ENCODE measurements around the gene ELMO1. TPM values are rescaled to one million over a fixed set of nuclear protein-coding genes. Genes with fewer than 3 reads are reported as not detected.

Gene ELMO1
- total RNA-seq, 1 donor from 2014 or later = 119 TPM

GRCh38 chr7:36943591-36944435 lies 504.9 kb downstream of the ELMO1 start:
- Mint-ChIP-seq H3K27me3 (ENCODE audit: insufficient read depth) (no peaks in the 10 kb centered on the region), H3K36me3 (ENCODE audit: low read depth) (peaks cover 61% of the 10 kb centered on the region), H3K9me3 (peaks cover 56% of the 10 kb centered on the region), H3K27ac (peak overlapping the region; percentile 70), H3K4me3 (peak overlapping the region; percentile 25), H3K4me1 (ENCODE audit: low read depth) (peaks cover 38% of the 10 kb centered on the region)
- intact Hi-C loops (cut with micrococcal nuclease) = no loop called here
- no peak for DNase-seq (ENCODE audit: low spot score)

DNA sequence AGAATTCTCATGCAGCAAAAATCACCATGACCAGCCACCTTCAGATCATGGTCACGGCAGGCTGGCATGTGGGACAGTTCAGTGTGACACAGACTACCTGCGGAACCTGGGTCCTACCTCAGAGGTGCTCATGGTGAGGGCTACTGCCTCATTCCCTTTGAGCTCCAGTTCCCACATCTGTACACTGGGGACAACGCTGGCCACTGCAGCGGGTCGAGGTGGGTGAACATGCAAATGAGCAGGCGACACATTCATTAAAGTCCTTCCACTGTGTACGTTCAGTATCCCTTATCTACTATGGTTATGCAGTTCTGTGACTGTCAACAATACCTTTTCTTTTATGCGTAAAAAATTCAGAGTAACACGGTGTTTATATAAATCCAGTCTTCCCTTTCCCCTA lies 505.7 kb downstream of the ELMO1 start:
- intact Hi-C loops (cut with micrococcal nuclease) = no loop called here
- H3K4me1 Mint-ChIP-seq (ENCODE audit: low read depth) = peaks cover 46% of the 10 kb centered on the region
- peaks cover 61% of the 10 kb centered on the region for H3K36me3 Mint-ChIP-seq (ENCODE audit: low read depth)
- no peaks in the 10 kb centered on the region for H3K27me3 Mint-ChIP-seq (ENCODE audit: insufficient read depth)
- no peak overlapping the region for H3K4me3 Mint-ChIP-seq
- DNase-seq (ENCODE audit: low spot score) = no peak
- H3K9me3 Mint-ChIP-seq = peaks cover 65% of the 10 kb centered on the region
- H3K27ac Mint-ChIP-seq = no peak overlapping the region

- peaks cover 65% of the 10 kb centered on the region for H3K9me3 Mint-ChIP-seq
- H3K27ac Mint-ChIP-seq = no peak overlapping the region
- intact Hi-C loops (cut with micrococcal nuclease) = no loop called here
- H3K27me3 Mint-ChIP-seq (ENCODE audit: insufficient read depth) = no peaks in the 10 kb centered on the region
- no peak for DNase-seq (ENCODE audit: low spot score)
- H3K4me1 Mint-ChIP-seq (ENCODE audit: low read depth) = peaks cover 47% of the 10 kb centered on the region
- peaks cover 62% of the 10 kb centered on the region for H3K36me3 Mint-ChIP-seq (ENCODE audit: low read depth)
- H3K4me3 Mint-ChIP-seq = no peak overlapping the region
These were observed 506.1 kb downstream of the ELMO1 start for GRCh38 chr7:36942541-36942940.

- intact Hi-C loops (cut with micrococcal nuclease) = no loop called here
- Mint-ChIP-seq H3K9me3 (peaks cover 67% of the 10 kb centered on the region), H3K27ac (no peak overlapping the region), H3K36me3 (ENCODE audit: low read depth) (peaks cover 60% of the 10 kb centered on the region), H3K27me3 (ENCODE audit: insufficient read depth) (no peaks in the 10 kb centered on the region), H3K4me3 (no peak overlapping the region), H3K4me1 (ENCODE audit: low read depth) (peaks cover 52% of the 10 kb centered on the region)
- no peak for DNase-seq (ENCODE audit: low spot score)
These were observed 506.6 kb downstream of the ELMO1 start for GRCh38 chr7:36942025-36942424.

GRCh38 chr7:36941359-36941758 lies 507.3 kb downstream of the ELMO1 start:
- intact Hi-C loops (cut with micrococcal nuclease) = no loop called here
- no peaks in the 10 kb centered on the region for H3K27me3 Mint-ChIP-seq (ENCODE audit: insufficient read depth)
- peaks cover 59% of the 10 kb centered on the region for H3K4me1 Mint-ChIP-seq (ENCODE audit: low read depth)
- no peak overlapping the region for H3K27ac Mint-ChIP-seq
- no peak overlapping the region for H3K4me3 Mint-ChIP-seq
- H3K9me3 Mint-ChIP-seq = peaks cover 68% of the 10 kb centered on the region
- no peak for DNase-seq (ENCODE audit: low spot score)
- H3K36me3 Mint-ChIP-seq (ENCODE audit: low read depth) = peaks cover 63% of the 10 kb centered on the region

DNA sequence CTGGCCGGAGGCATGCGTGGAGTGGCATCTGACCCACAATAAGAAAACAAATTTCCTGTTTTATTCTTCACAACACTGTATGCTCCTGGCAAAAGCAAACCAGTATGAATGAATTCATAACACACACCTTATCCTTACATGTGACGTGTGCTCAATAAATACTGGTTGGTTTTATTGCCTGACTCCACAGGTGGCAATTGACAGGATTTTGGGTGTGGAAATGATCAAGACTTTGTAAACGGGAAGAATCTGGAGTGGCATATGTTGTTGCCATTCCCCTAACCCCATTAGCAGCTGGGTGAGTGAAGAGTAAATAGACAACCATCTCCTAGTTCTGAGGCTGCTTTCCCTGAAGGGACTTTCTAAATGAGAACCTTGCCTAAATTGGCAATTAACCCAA lies 508.8 kb downstream of the ELMO1 start:
- Mint-ChIP-seq H3K27me3 (ENCODE audit: insufficient read depth) (no peaks in the 10 kb centered on the region), H3K4me1 (ENCODE audit: low read depth) (peaks cover 61% of the 10 kb centered on the region), H3K36me3 (ENCODE audit: low read depth) (peaks cover 72% of the 10 kb centered on the region), H3K4me3 (no peak overlapping the region), H3K27ac (no peak overlapping the region), H3K9me3 (peaks cover 81% of the 10 kb centered on the region)
- no peak for DNase-seq (ENCODE audit: low spot score)
- intact Hi-C loops (cut with micrococcal nuclease) = loop anchor here (2.0 to 5.0 kb wide), 3 partner anchors 88 to 263 kb away; no protein-coding TSS in a partner anchor

DNA sequence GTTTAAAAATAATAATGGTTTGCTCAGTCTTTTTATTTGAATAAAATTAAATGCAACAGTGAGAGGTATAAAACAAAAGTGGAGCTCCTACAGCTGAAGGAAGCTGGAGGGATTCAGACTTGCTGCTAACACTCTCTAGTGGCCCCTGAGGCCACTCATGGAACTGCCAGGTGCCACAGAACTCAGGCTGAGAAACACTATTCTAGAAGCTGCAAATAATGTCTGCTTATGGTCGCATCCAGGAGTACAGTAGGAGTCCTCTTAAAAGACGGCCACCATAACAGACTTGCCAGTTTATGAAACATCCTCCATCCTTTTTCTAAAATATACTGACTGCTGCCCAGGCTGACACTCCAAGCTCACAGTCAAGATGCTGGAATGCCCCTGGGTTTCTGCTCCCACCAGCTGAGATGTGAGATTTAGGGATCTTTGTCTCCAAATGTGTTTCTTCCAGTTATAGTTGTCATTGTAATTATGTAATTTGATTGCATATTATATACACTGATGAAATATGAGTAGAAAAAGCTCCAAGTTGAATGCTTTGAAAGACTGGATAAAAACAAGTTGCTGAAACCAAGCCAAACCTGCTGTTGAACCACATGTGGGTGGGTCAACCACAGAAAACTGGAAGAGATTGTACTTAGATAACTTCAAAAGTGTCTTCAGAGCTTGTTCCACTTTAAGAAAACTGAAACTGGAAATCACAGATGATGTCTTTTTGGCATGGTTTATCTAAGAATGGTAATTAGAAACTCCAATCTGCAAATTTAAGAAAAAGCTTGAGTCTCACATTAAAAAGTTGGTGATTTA lies 510.7 kb downstream of the ELMO1 start:
- Mint-ChIP-seq H3K9me3 (peaks cover 73% of the 10 kb centered on the region), H3K27ac (peak overlapping the region; percentile 65), H3K36me3 (ENCODE audit: low read depth) (peaks cover 73% of the 10 kb centered on the region), H3K4me1 (ENCODE audit: low read depth) (peaks cover 51% of the 10 kb centered on the region), H3K27me3 (ENCODE audit: insufficient read depth) (no peaks in the 10 kb centered on the region), H3K4me3 (peak overlapping the region; percentile 49)
- intact Hi-C loops (cut with micrococcal nuclease) = loop anchor here (1.0 to 5.0 kb wide), 5 partner anchors 23 to 261 kb away; partner anchors contain the start of gene AOAH
- peak; percentile 59 for DNase-seq (ENCODE audit: low spot score)

DNA sequence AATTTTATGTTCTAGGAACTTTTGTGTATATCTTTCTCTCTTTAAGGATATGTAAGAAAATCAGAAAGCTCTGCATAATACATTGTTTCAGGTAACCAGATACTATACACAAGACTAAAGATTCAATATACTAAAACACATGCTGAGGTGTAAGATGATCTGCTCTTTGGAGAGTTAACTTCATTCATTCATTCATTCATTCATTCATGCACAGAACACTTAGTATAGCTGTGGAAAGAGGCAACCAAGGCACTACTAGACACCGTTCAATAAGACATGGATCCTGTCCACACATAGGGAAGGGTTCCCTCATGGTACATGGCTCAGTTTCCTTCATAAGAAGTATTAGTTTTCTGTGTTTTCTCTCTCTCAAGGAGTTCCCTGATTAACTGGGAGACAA lies 516.8 kb downstream of the ELMO1 start:
- intact Hi-C loops (cut with micrococcal nuclease) = no loop called here

DNA sequence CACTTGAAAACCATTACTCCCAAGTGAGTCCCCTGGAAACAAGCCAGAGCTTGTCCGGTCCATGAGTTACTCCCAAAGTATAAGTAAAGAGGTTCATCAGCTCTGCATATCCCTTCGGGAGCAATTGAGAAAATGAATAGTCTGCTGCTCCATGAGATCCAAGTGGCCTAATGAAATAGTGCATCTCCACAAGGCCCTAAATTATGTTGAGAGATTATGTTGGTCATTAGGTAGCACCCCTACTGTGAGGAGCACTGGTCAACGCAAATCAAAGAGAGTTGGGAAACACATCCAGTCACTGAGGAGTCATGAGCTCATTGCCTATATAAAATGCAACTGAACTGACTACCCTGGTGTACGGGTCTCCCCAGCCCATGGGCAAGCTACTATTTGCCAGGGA lies 518.9 kb downstream of the ELMO1 start:
- DNase-seq (ENCODE audit: low spot score) = no peak
- intact Hi-C loops (cut with micrococcal nuclease) = no loop called here
- Mint-ChIP-seq H3K9me3 (peaks cover 4% of the 10 kb centered on the region), H3K27ac (no peak overlapping the region), H3K36me3 (ENCODE audit: low read depth) (peaks cover 37% of the 10 kb centered on the region), H3K4me1 (ENCODE audit: low read depth) (no peaks in the 10 kb centered on the region), H3K27me3 (ENCODE audit: insufficient read depth) (no peaks in the 10 kb centered on the region), H3K4me3 (no peak overlapping the region)

More for the DNA sequence above, 516.8 kb downstream of the ELMO1 start:
- Mint-ChIP-seq H3K4me1 (ENCODE audit: low read depth) (peaks cover 8% of the 10 kb centered on the region), H3K36me3 (ENCODE audit: low read depth) (peaks cover 56% of the 10 kb centered on the region), H3K4me3 (no peak overlapping the region), H3K27ac (no peak overlapping the region), H3K27me3 (ENCODE audit: insufficient read depth) (no peaks in the 10 kb centered on the region), H3K9me3 (peaks cover 24% of the 10 kb centered on the region)
- no peak for DNase-seq (ENCODE audit: low spot score)

- H3K36me3 Mint-ChIP-seq (ENCODE audit: low read depth) = peaks cover 33% of the 10 kb centered on the region
- no peak overlapping the region for H3K27ac Mint-ChIP-seq
- peaks cover 7% of the 10 kb centered on the region for H3K4me1 Mint-ChIP-seq (ENCODE audit: low read depth)
- intact Hi-C loops (cut with micrococcal nuclease) = no loop called here
- H3K4me3 Mint-ChIP-seq = no peak overlapping the region
- H3K9me3 Mint-ChIP-seq = peaks cover 3% of the 10 kb centered on the region
- no peak for DNase-seq (ENCODE audit: low spot score)
- H3K27me3 Mint-ChIP-seq (ENCODE audit: insufficient read depth) = no peaks in the 10 kb centered on the region
These were observed 519.9 kb downstream of the ELMO1 start for GRCh38 chr7:36928718-36929117.

DNA sequence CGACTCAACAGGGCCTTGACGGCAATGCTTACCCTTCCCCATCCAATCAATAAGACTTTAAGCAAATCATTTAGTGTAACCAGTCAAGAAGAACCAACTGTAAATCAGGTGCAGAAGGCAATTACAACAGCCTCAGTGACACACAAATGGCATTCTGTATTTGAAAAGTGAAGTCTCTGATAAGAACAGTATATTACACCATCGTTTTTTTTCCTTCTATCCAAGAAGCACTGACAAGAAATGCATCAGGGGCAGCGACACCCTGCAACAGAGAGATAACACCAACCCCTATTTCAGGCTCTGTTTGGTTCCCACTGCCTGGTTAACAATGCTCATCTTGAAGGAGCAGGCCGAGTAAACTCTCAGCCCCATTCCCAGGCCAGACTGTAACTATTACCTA lies 520.4 kb downstream of the ELMO1 start:
- intact Hi-C loops (cut with micrococcal nuclease) = no loop called here
- Mint-ChIP-seq H3K36me3 (ENCODE audit: low read depth) (peaks cover 29% of the 10 kb centered on the region), H3K4me3 (no peak overlapping the region), H3K9me3 (peaks cover 3% of the 10 kb centered on the region), H3K4me1 (ENCODE audit: low read depth) (peaks cover 7% of the 10 kb centered on the region), H3K27ac (no peak overlapping the region), H3K27me3 (ENCODE audit: insufficient read depth) (no peaks in the 10 kb centered on the region)
- DNase-seq (ENCODE audit: low spot score) = no peak

- peaks cover 19% of the 10 kb centered on the region for H3K9me3 Mint-ChIP-seq
- no peak overlapping the region for H3K27ac Mint-ChIP-seq
- intact Hi-C loops (cut with micrococcal nuclease) = no loop called here
- H3K4me1 Mint-ChIP-seq (ENCODE audit: low read depth) = peaks cover 7% of the 10 kb centered on the region
- DNase-seq (ENCODE audit: low spot score) = no peak
- H3K4me3 Mint-ChIP-seq = no peak overlapping the region
- no peaks in the 10 kb centered on the region for H3K27me3 Mint-ChIP-seq (ENCODE audit: insufficient read depth)
- H3K36me3 Mint-ChIP-seq (ENCODE audit: low read depth) = peaks cover 22% of the 10 kb centered on the region
These were observed 523.0 kb downstream of the ELMO1 start for GRCh38 chr7:36925691-36926090.

- intact Hi-C loops (cut with micrococcal nuclease) = no loop called here
- Mint-ChIP-seq H3K4me1 (ENCODE audit: low read depth) (peaks cover 7% of the 10 kb centered on the region), H3K9me3 (peaks cover 20% of the 10 kb centered on the region), H3K36me3 (ENCODE audit: low read depth) (peaks cover 19% of the 10 kb centered on the region), H3K27me3 (ENCODE audit: insufficient read depth) (no peaks in the 10 kb centered on the region), H3K4me3 (no peak overlapping the region), H3K27ac (no peak overlapping the region)
- DNase-seq (ENCODE audit: low spot score) = no peak
These were observed 523.5 kb downstream of the ELMO1 start for GRCh38 chr7:36925207-36925606.
